Loucy (cell line): ENCODE results near the gene UVRAG.

Source experiments
- H2AFZ ChIP-seq: fragments of 200-600 bp; sonication (generic); 2 replicates; pipeline ENCODE4 v1.6.0; 2016; ENCODE audit warnings: antibody characterized with exemption, mild to moderate bottlenecking, low read length, moderate library complexity
- H3F3A ChIP-seq: fragments of 200-600 bp; 2 replicates; pipeline ENCODE4 v1.6.0; 2016; ENCODE audit warnings: antibody characterized with exemption, low read depth, mild to moderate bottlenecking
- H3K27me3 ChIP-seq: fragments of 200-600 bp; sonication (generic); 2 replicates; pipeline ENCODE4 v1.6.1; 2014; ENCODE audit warnings: low read length, mild to moderate bottlenecking; ENCODE audit not compliant: insufficient read depth, poor library complexity, severe bottlenecking
- H3K36me3 ChIP-seq: fragments of 200-600 bp; sonication (generic); 2 replicates; pipeline ENCODE4 v1.6.1; 2016; ENCODE audit warnings: low read length; ENCODE audit not compliant: insufficient read depth
- H3K4me1 ChIP-seq: fragments of 200-600 bp; sonication (generic); 2 replicates; pipeline ENCODE4 v1.5.1; 2014; ENCODE audit warnings: low read length, mild to moderate bottlenecking; ENCODE audit not compliant: insufficient read depth, poor library complexity, severe bottlenecking
- H3K4me2 ChIP-seq: fragments of 200-600 bp; sonication (generic); 2 replicates; pipeline ENCODE4 v1.6.0; 2014; ENCODE audit warnings: antibody characterized with exemption, low read length, low read depth, mild to moderate bottlenecking; ENCODE audit not compliant: poor library complexity, severe bottlenecking
- H3K4me3 ChIP-seq: fragments of 200-600 bp; sonication (generic); 2 replicates; pipeline ENCODE4 v1.5.1; 2014; ENCODE audit warnings: low read length, mild to moderate bottlenecking, mixed read lengths; ENCODE audit not compliant: poor library complexity, severe bottlenecking
- H3K79me2 ChIP-seq: fragments of 200-600 bp; sonication (generic); 2 replicates; pipeline ENCODE4 v1.6.1; 2014; ENCODE audit warnings: low read length; ENCODE audit not compliant: insufficient read depth
- H3K9ac ChIP-seq: fragments of 200-600 bp; sonication (generic); 2 replicates; pipeline ENCODE4 v1.6.0; 2014; ENCODE audit warnings: mild to moderate bottlenecking, low read depth, low read length, moderate library complexity; ENCODE audit not compliant: poor library complexity, severe bottlenecking
- H3K9me2 ChIP-seq: fragments of 200-600 bp; sonication (generic); replicated peaks from 2 replicates; pipeline ENCODE4 v1.6.1; 2016; ENCODE audit warnings: low read depth, low read length, mixed read lengths
- H3K9me3 ChIP-seq: fragments of 200-600 bp; sonication (generic); 2 replicates; pipeline ENCODE4 v1.6.1; 2014; ENCODE audit warnings: mild to moderate bottlenecking, antibody characterized with exemption, low read length, low read depth; ENCODE audit not compliant: insufficient read depth
- H4K20me1 ChIP-seq: fragments of 200-600 bp; sonication (generic); 2 replicates; pipeline ENCODE4 v1.6.0; 2014; ENCODE audit warnings: antibody characterized with exemption, low read length, mild to moderate bottlenecking; ENCODE audit not compliant: insufficient read depth, poor library complexity, severe bottlenecking
- CTCF ChIP-seq: fragments of 200-600 bp; sonication (generic); conservative IDR thresholded peaks from 2 replicates; pipeline ENCODE4 v1.5.1; 2014; ENCODE audit warnings: mild to moderate bottlenecking, antibody characterized with exemption, low read length
- EZH2phosphoT487 ChIP-seq: fragments of 200-600 bp; IDR thresholded peaks from 2 replicates; pipeline ENCODE4 v1.6.1; 2018; ENCODE audit warnings: antibody characterized with exemption, mild to moderate bottlenecking, moderate library complexity, borderline replicate concordance

UVRAG gene

GRCh38 chr11:76159983-76160661 lies 345.1 kb downstream of the UVRAG start:
- Histone ChIP-seq H3K9me2 (no peaks in the 10 kb centered on the region), H3K9me3 (no peaks in the 10 kb centered on the region), H4K20me1 (no peaks in the 10 kb centered on the region), H3K27me3 (no peaks in the 10 kb centered on the region), H3F3A (no peaks in the 10 kb centered on the region), H3K36me3 (no peaks in the 10 kb centered on the region), H3K4me1 (no peaks in the 10 kb centered on the region), H3K9ac (no peak overlapping the region), H3K4me3 (no peak overlapping the region), H2AFZ (no peak overlapping the region), H3K79me2 (no peaks in the 10 kb centered on the region), H3K4me2 (no peak overlapping the region)
- TF ChIP-seq CTCF (no peak), EZH2phosphoT487 (no peak)

- Histone ChIP-seq H3K9me2 (no peaks in the 10 kb centered on the region), H3F3A (no peaks in the 10 kb centered on the region), H3K4me3 (no peak overlapping the region), H3K4me2 (no peak overlapping the region), H3K9ac (no peak overlapping the region), H3K27me3 (no peaks in the 10 kb centered on the region), H3K9me3 (no peaks in the 10 kb centered on the region), H3K36me3 (no peaks in the 10 kb centered on the region), H3K4me1 (no peaks in the 10 kb centered on the region), H4K20me1 (no peaks in the 10 kb centered on the region), H2AFZ (no peak overlapping the region), H3K79me2 (no peaks in the 10 kb centered on the region)
- no peak for TF ChIP-seq EZH2phosphoT487
- TF ChIP-seq CTCF, result no peak
These were observed 345.8 kb downstream of the UVRAG start for GRCh38 chr11:76160856-76161255.

- H3K27me3 ChIP-seq, result no peaks in the 10 kb centered on the region
- no peaks in the 10 kb centered on the region for H3K4me1 ChIP-seq
- no peaks in the 10 kb centered on the region for H3K79me2 ChIP-seq
- no peaks in the 10 kb centered on the region for H4K20me1 ChIP-seq
- H2AFZ ChIP-seq, result no peak overlapping the region
- no peak overlapping the region for H3K4me2 ChIP-seq
- no peaks in the 10 kb centered on the region for H3K9me3 ChIP-seq
- H3K36me3 ChIP-seq, result no peaks in the 10 kb centered on the region
- H3K9ac ChIP-seq, result no peak overlapping the region
- H3K4me3 ChIP-seq, result no peak overlapping the region
- TF ChIP-seq CTCF (no peak), EZH2phosphoT487 (no peak)
- H3K9me2 ChIP-seq, result no peaks in the 10 kb centered on the region
- H3F3A ChIP-seq, result no peaks in the 10 kb centered on the region
These were observed 346.4 kb downstream of the UVRAG start for GRCh38 chr11:76161261-76161961.
